ENCODE data around the gene RGS11. TPM values are rescaled to one million over a fixed set of nuclear protein-coding genes. Genes with fewer than 3 reads are reported as not detected.

Gene RGS11
- total and polyA plus RNA-seq, 5 donors from 2014 or later, result not detected

GRCh38 chr16:275041-275641, 603 bp downstream of the RGS11 start:
- Mint-ChIP-seq H3K4me3 (peak overlapping the region in 1 of 4 donors; percentile 73), H3K9me3 (no peaks in the 10 kb centered on the region), H3K27ac (no peak overlapping the region), H3K4me1 (peaks cover 6 to 15% (median 9%) of the 10 kb centered on the region in 4 donors), H3K27me3 (peaks cover 44% of the 10 kb centered on the region), H3K36me3 (no peaks in the 10 kb centered on the region)
- ATAC-seq (ENCODE audit: low read depth in 2 of 2) (no peak), DNase-seq (no peak)
- H3K4me1 ChIP-seq (ENCODE audit: control insufficient read depth, insufficient read depth, low read length, poor library complexity, severe bottlenecking), result peaks cover 24% of the 10 kb centered on the region
- no peak overlapping the region for H3K4me3 ChIP-seq (ENCODE audit: low read depth, low read length)
- H3K36me3 ChIP-seq (ENCODE audit: control insufficient read depth, insufficient read depth, low read length), result no peaks in the 10 kb centered on the region
- no peak overlapping the region for H3K27ac ChIP-seq (ENCODE audit: insufficient read depth, low read length, poor library complexity, severe bottlenecking)
- no peaks in the 10 kb centered on the region for H3K9me3 ChIP-seq (ENCODE audit: control insufficient read depth in 2 of 2, low read length in 2 of 2)
- H3K27me3 ChIP-seq (ENCODE audit: control insufficient read depth, insufficient read depth, low read length), result peaks cover 4% of the 10 kb centered on the region

GRCh38 chr16:273547-274421, 2.0 kb downstream of the RGS11 start:
- H3K4me3 Mint-ChIP-seq, result no peak overlapping the region

GRCh38 chr16:272633-273546, 2.9 kb downstream of the RGS11 start:
- no peak overlapping the region for H3K4me3 ChIP-seq (ENCODE audit: low read depth, low read length)
- Mint-ChIP-seq H3K4me1 (peaks cover 0 to 7% (median 2%) of the 10 kb centered on the region in 4 donors), H3K27me3 (peaks cover 32% of the 10 kb centered on the region), H3K9me3 (no peaks in the 10 kb centered on the region), H3K4me3 (no peak overlapping the region), H3K27ac (no peak overlapping the region), H3K36me3 (no peaks in the 10 kb centered on the region)
- no peaks in the 10 kb centered on the region for H3K9me3 ChIP-seq (ENCODE audit: control insufficient read depth in 2 of 2, low read length in 2 of 2)
- no peak for DNase-seq
- no peaks in the 10 kb centered on the region for H3K27me3 ChIP-seq (ENCODE audit: control insufficient read depth, insufficient read depth, low read length)
- no peak overlapping the region for H3K27ac ChIP-seq (ENCODE audit: insufficient read depth, low read length, poor library complexity, severe bottlenecking)
- ATAC-seq (ENCODE audit: low read depth in 2 of 2), result no peak
- H3K36me3 ChIP-seq (ENCODE audit: control insufficient read depth, insufficient read depth, low read length), result no peaks in the 10 kb centered on the region
- peaks cover 11% of the 10 kb centered on the region for H3K4me1 ChIP-seq (ENCODE audit: control insufficient read depth, insufficient read depth, low read length, poor library complexity, severe bottlenecking)

More at GRCh38 chr16:273547-274421, 2.0 kb downstream of the RGS11 start:
- no peak for ATAC-seq (ENCODE audit: low read depth in 2 of 2)
- Mint-ChIP-seq H3K9me3 (no peaks in the 10 kb centered on the region), H3K36me3 (no peaks in the 10 kb centered on the region), H3K4me1 (peaks cover 0 to 9% (median 4%) of the 10 kb centered on the region in 4 donors), H3K27me3 (peaks cover 38% of the 10 kb centered on the region), H3K27ac (no peak overlapping the region)
- peaks cover 13% of the 10 kb centered on the region for H3K4me1 ChIP-seq (ENCODE audit: control insufficient read depth, insufficient read depth, low read length, poor library complexity, severe bottlenecking)
- DNase-seq, result no peak
- no peaks in the 10 kb centered on the region for H3K9me3 ChIP-seq (ENCODE audit: control insufficient read depth in 2 of 2, low read length in 2 of 2)
- no peak overlapping the region for H3K4me3 ChIP-seq (ENCODE audit: low read depth, low read length)
- H3K27ac ChIP-seq (ENCODE audit: insufficient read depth, low read length, poor library complexity, severe bottlenecking), result no peak overlapping the region
- H3K27me3 ChIP-seq (ENCODE audit: control insufficient read depth, insufficient read depth, low read length), result peaks cover 2% of the 10 kb centered on the region
- no peaks in the 10 kb centered on the region for H3K36me3 ChIP-seq (ENCODE audit: control insufficient read depth, insufficient read depth, low read length)

- peaks cover 4% of the 10 kb centered on the region for H3K36me3 Mint-ChIP-seq
- peak overlapping the region in 1 of 3 donors; percentile 14 for H3K27ac Mint-ChIP-seq
- H3K9me3 ChIP-seq (ENCODE audit: control insufficient read depth in 2 of 2, low read length in 2 of 2), result no peaks in the 10 kb centered on the region
- H3K4me1 ChIP-seq (ENCODE audit: control insufficient read depth, insufficient read depth, low read length, poor library complexity, severe bottlenecking), result peaks cover 6% of the 10 kb centered on the region
- no peak overlapping the region for H3K4me3 ChIP-seq (ENCODE audit: low read depth, low read length)
- no peak for DNase-seq
- peaks cover 15% of the 10 kb centered on the region for H3K27me3 Mint-ChIP-seq
- H3K27ac ChIP-seq (ENCODE audit: insufficient read depth, low read length, poor library complexity, severe bottlenecking), result no peak overlapping the region
- ATAC-seq (ENCODE audit: low read depth in 2 of 2), result no peak
- no peaks in the 10 kb centered on the region for H3K27me3 ChIP-seq (ENCODE audit: control insufficient read depth, insufficient read depth, low read length)
- no peaks in the 10 kb centered on the region for H3K9me3 Mint-ChIP-seq
- H3K4me3 Mint-ChIP-seq, result no peak overlapping the region
- H3K36me3 ChIP-seq (ENCODE audit: control insufficient read depth, insufficient read depth, low read length), result no peaks in the 10 kb centered on the region
- H3K4me1 Mint-ChIP-seq, result peaks cover 0 to 9% (median 0%) of the 10 kb centered on the region in 4 donors
Observed at GRCh38 chr16:270381-271255, 5.1 kb downstream of the RGS11 start.

- no peaks in the 10 kb centered on the region for H3K9me3 Mint-ChIP-seq
- H3K4me1 Mint-ChIP-seq, result peaks cover 0 to 7% (median 0%) of the 10 kb centered on the region in 4 donors
- Histone ChIP-seq H3K4me3 (ENCODE audit: low read depth, low read length) (no peak overlapping the region), H3K4me1 (ENCODE audit: control insufficient read depth, insufficient read depth, low read length, poor library complexity, severe bottlenecking) (no peaks in the 10 kb centered on the region), H3K36me3 (ENCODE audit: control insufficient read depth, insufficient read depth, low read length) (peaks cover 2% of the 10 kb centered on the region), H3K9me3 (ENCODE audit: control insufficient read depth in 2 of 2, low read length in 2 of 2) (no peaks in the 10 kb centered on the region), H3K27ac (ENCODE audit: insufficient read depth, low read length, poor library complexity, severe bottlenecking) (no peak overlapping the region), H3K27me3 (ENCODE audit: control insufficient read depth, insufficient read depth, low read length) (no peaks in the 10 kb centered on the region)
- peaks cover 4% of the 10 kb centered on the region for H3K36me3 Mint-ChIP-seq
- ATAC-seq (ENCODE audit: low read depth in 2 of 2) (no peak), DNase-seq (no peak)
- no peak overlapping the region for H3K4me3 Mint-ChIP-seq
- H3K27ac Mint-ChIP-seq, result no peak overlapping the region
- peaks cover 10% of the 10 kb centered on the region for H3K27me3 Mint-ChIP-seq
Observed at GRCh38 chr16:269061-269796, 6.5 kb downstream of the RGS11 start.

- Histone ChIP-seq H3K4me1 (ENCODE audit: control insufficient read depth, insufficient read depth, low read length, poor library complexity, severe bottlenecking) (no peaks in the 10 kb centered on the region), H3K27ac (ENCODE audit: insufficient read depth, low read length, poor library complexity, severe bottlenecking) (no peak overlapping the region), H3K4me3 (ENCODE audit: low read depth, low read length) (no peak overlapping the region), H3K27me3 (ENCODE audit: control insufficient read depth, insufficient read depth, low read length) (no peaks in the 10 kb centered on the region), H3K9me3 (ENCODE audit: control insufficient read depth in 2 of 2, low read length in 2 of 2) (no peaks in the 10 kb centered on the region), H3K36me3 (ENCODE audit: control insufficient read depth, insufficient read depth, low read length) (peaks cover 4% of the 10 kb centered on the region)
- Mint-ChIP-seq H3K36me3 (peaks cover 4% of the 10 kb centered on the region), H3K4me1 (peaks cover 0 to 7% (median 0%) of the 10 kb centered on the region in 4 donors), H3K9me3 (no peaks in the 10 kb centered on the region), H3K27me3 (peaks cover 10% of the 10 kb centered on the region), H3K4me3 (no peak overlapping the region), H3K27ac (peak overlapping the region in 1 of 3 donors; percentile 18)
- ATAC-seq (ENCODE audit: low read depth in 2 of 2), result no peak
- DNase-seq, result no peak
Observed at GRCh38 chr16:268141-269053, 7.3 kb downstream of the RGS11 start.
